Esophagus muscularis mucosa (tissue), 3 donors: Measurements from ENCODE around the gene ATP6V0C.

Source experiments
- CTCF ChIP-seq, 3 experiments: fragments of 200-600 bp in 2 of 3; fragments of 450-650 bp in 1 of 3; sonication (generic) in 2 of 3; IDR thresholded peaks; one replicate each; pipeline ENCODE4 v1.5.1; 2017 to 2019; ENCODE audit warnings: antibody characterized with exemption in 3 of 3, mild to moderate bottlenecking in 2 of 3, moderate library complexity in 1 of 3
- POLR2A ChIP-seq: fragments of 450-650 bp; IDR thresholded peaks from one replicate; pipeline ENCODE4 v1.6.1; 2017; ENCODE audit warnings: antibody characterized with exemption, moderate library complexity, mild to moderate bottlenecking, low read depth
- POLR2AphosphoS5 ChIP-seq, 2 donors: sonication (generic); formaldehyde crosslinking; IDR thresholded peaks; one replicate each; pipeline ENCODE4 v1.6.1; 2017; ENCODE audit warnings: antibody characterized with exemption in 2 of 2

GRCh38 chr16:2529061-2529931 is 15.5 kb downstream of the ATP6V0C start:
- no peak for TF ChIP-seq POLR2A
- no peak for TF ChIP-seq CTCF (IDR thresholded peaks at IDR 0.05)
- TF ChIP-seq POLR2AphosphoS5 (IDR thresholded peaks at IDR 0.05), result no peak
